Measurements from ENCODE around the gene ARHGEF7. TPM values are rescaled to one million over a fixed set of nuclear protein-coding genes. Genes with fewer than 3 reads are reported as not detected.

ARHGEF7 gene
- total RNA-seq, 3 donors from 2014 or later = 42.8 to 49.6 (median 45.1) TPM

GRCh38 chr13:111139452-111139851, 24.3 kb downstream of the ARHGEF7 start:
- Mint-ChIP-seq H3K9me3 (no peaks in the 10 kb centered on the region), H3K27me3 (ENCODE audit: low read depth) (peaks cover 38% of the 10 kb centered on the region), H3K36me3 (ENCODE audit: insufficient read depth) (no peaks in the 10 kb centered on the region), H3K4me1 (ENCODE audit: low read depth) (no peaks in the 10 kb centered on the region), H3K4me3 (no peak overlapping the region)
- no peak for ATAC-seq
- DNase-seq = no peak

- H3K9me3 Mint-ChIP-seq = no peaks in the 10 kb centered on the region
- no peaks in the 10 kb centered on the region for H3K36me3 Mint-ChIP-seq (ENCODE audit: insufficient read depth)
- peaks cover 40% of the 10 kb centered on the region for H3K27me3 Mint-ChIP-seq (ENCODE audit: low read depth)
- H3K4me3 Mint-ChIP-seq = no peak overlapping the region
- H3K4me1 Mint-ChIP-seq (ENCODE audit: low read depth) = no peaks in the 10 kb centered on the region
- ATAC-seq (no peak), DNase-seq (no peak)
Observed at GRCh38 chr13:111139873-111140561, 24.9 kb downstream of the ARHGEF7 start.

GRCh38 chr13:111140562-111141105, 25.5 kb downstream of the ARHGEF7 start:
- H3K4me3 Mint-ChIP-seq = no peak overlapping the region
- DNase-seq (no peak), ATAC-seq (no peak)
- peaks cover 40% of the 10 kb centered on the region for H3K27me3 Mint-ChIP-seq (ENCODE audit: low read depth)
- H3K4me1 Mint-ChIP-seq (ENCODE audit: low read depth) = no peaks in the 10 kb centered on the region
- no peaks in the 10 kb centered on the region for H3K9me3 Mint-ChIP-seq
- no peaks in the 10 kb centered on the region for H3K36me3 Mint-ChIP-seq (ENCODE audit: insufficient read depth)

GRCh38 chr13:111142472-111142871, 27.4 kb downstream of the ARHGEF7 start:
- no peak for ATAC-seq
- H3K36me3 Mint-ChIP-seq (ENCODE audit: insufficient read depth) = no peaks in the 10 kb centered on the region
- H3K4me1 Mint-ChIP-seq (ENCODE audit: low read depth) = no peaks in the 10 kb centered on the region
- no peak overlapping the region for H3K4me3 Mint-ChIP-seq
- H3K9me3 Mint-ChIP-seq = no peaks in the 10 kb centered on the region
- DNase-seq = no peak
- H3K27me3 Mint-ChIP-seq (ENCODE audit: low read depth) = peaks cover 29% of the 10 kb centered on the region

GRCh38 chr13:111143865-111144540, 28.9 kb downstream of the ARHGEF7 start:
- DNase-seq (no peak), ATAC-seq (no peak)
- no peaks in the 10 kb centered on the region for H3K9me3 Mint-ChIP-seq
- no peaks in the 10 kb centered on the region for H3K4me1 Mint-ChIP-seq (ENCODE audit: low read depth)
- H3K4me3 Mint-ChIP-seq = no peak overlapping the region
- peaks cover 16% of the 10 kb centered on the region for H3K27me3 Mint-ChIP-seq (ENCODE audit: low read depth)
- H3K36me3 Mint-ChIP-seq (ENCODE audit: insufficient read depth) = no peaks in the 10 kb centered on the region

- H3K9me3 Mint-ChIP-seq = no peaks in the 10 kb centered on the region
- H3K36me3 Mint-ChIP-seq (ENCODE audit: insufficient read depth) = no peaks in the 10 kb centered on the region
- DNase-seq (no peak), ATAC-seq (no peak)
- H3K27me3 Mint-ChIP-seq (ENCODE audit: low read depth) = peaks cover 16% of the 10 kb centered on the region
- H3K4me1 Mint-ChIP-seq (ENCODE audit: low read depth) = no peaks in the 10 kb centered on the region
- no peak overlapping the region for H3K4me3 Mint-ChIP-seq
Observed at GRCh38 chr13:111145071-111145470, 30.0 kb downstream of the ARHGEF7 start.

GRCh38 chr13:111145506-111145905, 30.4 kb downstream of the ARHGEF7 start:
- Mint-ChIP-seq H3K27me3 (ENCODE audit: low read depth) (peaks cover 13% of the 10 kb centered on the region), H3K4me3 (no peak overlapping the region), H3K4me1 (ENCODE audit: low read depth) (no peaks in the 10 kb centered on the region), H3K36me3 (ENCODE audit: insufficient read depth) (no peaks in the 10 kb centered on the region), H3K9me3 (no peaks in the 10 kb centered on the region)
- DNase-seq (no peak), ATAC-seq (no peak)

GRCh38 chr13:111152844-111153243, 37.7 kb downstream of the ARHGEF7 start:
- no peak for ATAC-seq
- no peak for DNase-seq
- Mint-ChIP-seq H3K27me3 (ENCODE audit: low read depth) (no peaks in the 10 kb centered on the region), H3K4me1 (ENCODE audit: low read depth) (peaks cover 28% of the 10 kb centered on the region), H3K4me3 (peak overlapping the region; percentile 94), H3K36me3 (ENCODE audit: insufficient read depth) (peaks cover 4% of the 10 kb centered on the region), H3K9me3 (no peaks in the 10 kb centered on the region)

GRCh38 chr13:111153279-111153976, 38.3 kb downstream of the ARHGEF7 start:
- Mint-ChIP-seq H3K4me1 (ENCODE audit: low read depth) (peaks cover 28% of the 10 kb centered on the region), H3K27me3 (ENCODE audit: low read depth) (no peaks in the 10 kb centered on the region), H3K36me3 (ENCODE audit: insufficient read depth) (peaks cover 4% of the 10 kb centered on the region), H3K9me3 (no peaks in the 10 kb centered on the region), H3K4me3 (peak overlapping the region; percentile 94)
- peak; percentile 93 for DNase-seq
- ATAC-seq = peak; percentile 91 to 92

GRCh38 chr13:111153977-111154332, 38.8 kb downstream of the ARHGEF7 start:
- H3K36me3 Mint-ChIP-seq (ENCODE audit: insufficient read depth) = peaks cover 6% of the 10 kb centered on the region
- no peak for DNase-seq
- H3K4me1 Mint-ChIP-seq (ENCODE audit: low read depth) = peaks cover 30% of the 10 kb centered on the region
- no peaks in the 10 kb centered on the region for H3K27me3 Mint-ChIP-seq (ENCODE audit: low read depth)
- H3K4me3 Mint-ChIP-seq = peak overlapping the region; percentile 94
- H3K9me3 Mint-ChIP-seq = no peaks in the 10 kb centered on the region
- ATAC-seq = peak; percentile 67

GRCh38 chr13:111156421-111156820, 41.3 kb downstream of the ARHGEF7 start:
- no peaks in the 10 kb centered on the region for H3K27me3 Mint-ChIP-seq (ENCODE audit: low read depth)
- peaks cover 43% of the 10 kb centered on the region for H3K4me1 Mint-ChIP-seq (ENCODE audit: low read depth)
- H3K9me3 Mint-ChIP-seq = no peaks in the 10 kb centered on the region
- ATAC-seq (no peak), DNase-seq (no peak)
- peaks cover 27% of the 10 kb centered on the region for H3K36me3 Mint-ChIP-seq (ENCODE audit: insufficient read depth)
- no peak overlapping the region for H3K4me3 Mint-ChIP-seq

GRCh38 chr13:111158136-111158805, 43.2 kb downstream of the ARHGEF7 start:
- H3K9me3 Mint-ChIP-seq = no peaks in the 10 kb centered on the region
- ATAC-seq = no peak
- H3K36me3 Mint-ChIP-seq (ENCODE audit: insufficient read depth) = peaks cover 37% of the 10 kb centered on the region

GRCh38 chr13:111159362-111160320, 44.5 kb downstream of the ARHGEF7 start:
- Mint-ChIP-seq H3K4me1 (ENCODE audit: low read depth) (peaks cover 43% of the 10 kb centered on the region), H3K4me3 (no peak overlapping the region)
- ATAC-seq = no peak

More at GRCh38 chr13:111158136-111158805, 43.2 kb downstream of the ARHGEF7 start:
- Mint-ChIP-seq H3K4me3 (no peak overlapping the region), H3K4me1 (ENCODE audit: low read depth) (peaks cover 46% of the 10 kb centered on the region), H3K27me3 (ENCODE audit: low read depth) (no peaks in the 10 kb centered on the region)
- DNase-seq = no peak

More at GRCh38 chr13:111159362-111160320, 44.5 kb downstream of the ARHGEF7 start:
- DNase-seq = no peak
- Mint-ChIP-seq H3K9me3 (no peaks in the 10 kb centered on the region), H3K36me3 (ENCODE audit: insufficient read depth) (peaks cover 40% of the 10 kb centered on the region), H3K27me3 (ENCODE audit: low read depth) (no peaks in the 10 kb centered on the region)

All from activated T-cell treated with anti-CD3 and anti-CD28 coated beads, Interleukin-2, amount 50 U/mL, for 4 hours (primary cell).